WTC11 (cell line): ENCODE measurements around the gene LYSMD3. TPM values are rescaled to one million over a fixed set of nuclear protein-coding genes. Genes with fewer than 3 reads are reported as not detected.

ENCODE experiments used
- ATAC-seq: fragments of 200-7000 bp; cut with Tn5 transposase; 2 replicates; pipeline ENCODE4 v1.10.0; 2021; ENCODE audit warnings: mild to moderate bottlenecking, moderate library complexity
- CTCF ChIA-PET: fragments of 300-600 bp; sonication (Branson Sonifier 250); formaldehyde crosslinking; loops from one replicate; lab custom pipeline; 2021; ENCODE audit warnings: antibody characterized with exemption; lab: Charles Lee
- POLR2A ChIA-PET: fragments of 350-600 bp; sonication (Branson Sonifier 250); formaldehyde crosslinking; loops from one replicate; lab custom pipeline; 2021; ENCODE audit warnings: antibody characterized with exemption; lab: Charles Lee
- DNase-seq: peaks from one replicate; pipeline ENCODE4 v3.0.0; 2021; ENCODE audit warnings: low spot score
- H3K27ac Mint-ChIP-seq: 2 replicates; pipeline ENCODE4 v1.8.0; 2021; ENCODE audit warnings: mixed read lengths
- H3K27me3 Mint-ChIP-seq: 2 replicates; pipeline ENCODE4 v1.8.0; 2021; ENCODE audit warnings: low read depth, mild to moderate bottlenecking, moderate library complexity, mixed read lengths
- H3K36me3 Mint-ChIP-seq: 2 replicates; pipeline ENCODE4 v1.8.0; 2021; ENCODE audit warnings: mixed read lengths
- H3K4me1 Mint-ChIP-seq: 2 replicates; pipeline ENCODE4 v1.8.0; 2022; ENCODE audit warnings: mixed read lengths
- H3K4me3 Mint-ChIP-seq: 2 replicates; pipeline ENCODE4 v1.8.0; 2021; ENCODE audit warnings: mild to moderate bottlenecking, moderate library complexity, mixed read lengths
- H3K9me3 Mint-ChIP-seq: 2 replicates; pipeline ENCODE4 v1.8.0; 2021; ENCODE audit warnings: mixed read lengths
- ATF3 ChIP-seq: sonication (generic); formaldehyde crosslinking; conservative IDR thresholded peaks from 2 replicates; pipeline ENCODE4 v1.8.1; 2022; ENCODE audit warnings: mild to moderate bottlenecking, missing genetic modification reagents
- CREB1 ChIP-seq: sonication (generic); formaldehyde crosslinking; IDR thresholded peaks from 2 replicates; pipeline ENCODE4 v1.8.0; 2023; ENCODE audit warnings: mild to moderate bottlenecking, missing genetic modification reagents
- EMX1 ChIP-seq: fragments of 250-450 bp; sonication (Bioruptor Pico); IDR thresholded peaks from 2 replicates; pipeline ENCODE4 v1.8.0; 2021; ENCODE audit warnings: mild to moderate bottlenecking
- FOXJ3 ChIP-seq: sonication (generic); formaldehyde crosslinking; IDR thresholded peaks from 2 replicates; pipeline ENCODE4 v1.9.0; 2021; ENCODE audit warnings: missing genetic modification reagents, mild to moderate bottlenecking, borderline replicate concordance
- FOXP4 ChIP-seq: sonication (generic); formaldehyde crosslinking; IDR thresholded peaks from 2 replicates; pipeline ENCODE4 v1.8.0; 2022; ENCODE audit warnings: mild to moderate bottlenecking, missing genetic modification reagents
- GABPB1 ChIP-seq: sonication (generic); formaldehyde crosslinking; IDR thresholded peaks from 2 replicates; pipeline ENCODE4 v1.8.1; 2023; ENCODE audit warnings: mild to moderate bottlenecking, missing genetic modification reagents
- HMGXB4 ChIP-seq: sonication (generic); formaldehyde crosslinking; IDR thresholded peaks from 2 replicates; pipeline ENCODE4 v1.8.1; 2023; ENCODE audit warnings: mild to moderate bottlenecking, moderate library complexity, missing genetic modification reagents
- IRF2 ChIP-seq: sonication (generic); formaldehyde crosslinking; IDR thresholded peaks from 2 replicates; pipeline ENCODE4 v1.8.0; 2022; ENCODE audit warnings: low read depth, missing genetic modification reagents, borderline replicate concordance
- KAT7 ChIP-seq: sonication (generic); formaldehyde crosslinking; IDR thresholded peaks from 2 replicates; pipeline ENCODE4 v1.8.1; 2023; ENCODE audit warnings: missing genetic modification reagents, mild to moderate bottlenecking, borderline replicate concordance
- MXD4 ChIP-seq: fragments of 250-450 bp; sonication (Bioruptor Pico); IDR thresholded peaks from 2 replicates; pipeline ENCODE4 v1.8.0; 2021; ENCODE audit warnings: mild to moderate bottlenecking, moderate library complexity, borderline replicate concordance
- MYBL2 ChIP-seq: sonication (generic); formaldehyde crosslinking; IDR thresholded peaks from 2 replicates; pipeline ENCODE4 v1.8.1; 2023; ENCODE audit warnings: mild to moderate bottlenecking, moderate library complexity, missing genetic modification reagents
- NR1H2 ChIP-seq: sonication (generic); formaldehyde crosslinking; IDR thresholded peaks from 2 replicates; pipeline ENCODE4 v1.9.0; 2021; ENCODE audit warnings: mild to moderate bottlenecking, moderate library complexity, missing genetic modification reagents
- OVOL2 ChIP-seq: fragments of 250-450 bp; sonication (Bioruptor Pico); IDR thresholded peaks from 2 replicates; pipeline ENCODE4 v1.9.0; 2021; ENCODE audit warnings: mild to moderate bottlenecking, borderline replicate concordance
- PRDM15 ChIP-seq: sonication (generic); formaldehyde crosslinking; IDR thresholded peaks from 2 replicates; pipeline ENCODE4 v1.8.0; 2022; ENCODE audit warnings: missing genetic modification reagents
- STAT6 ChIP-seq: sonication (generic); formaldehyde crosslinking; conservative IDR thresholded peaks from 2 replicates; pipeline ENCODE4 v1.8.1; 2023; ENCODE audit warnings: mild to moderate bottlenecking, low read depth, missing genetic modification reagents, moderate library complexity
- TCF7 ChIP-seq: sonication (generic); formaldehyde crosslinking; IDR thresholded peaks from 2 replicates; pipeline ENCODE4 v1.8.0; 2022; ENCODE audit warnings: mild to moderate bottlenecking, low read depth, missing genetic modification reagents, moderate library complexity
- ZNF121 ChIP-seq: sonication (generic); formaldehyde crosslinking; IDR thresholded peaks from 2 replicates; pipeline ENCODE4 v1.8.0; 2023; ENCODE audit warnings: missing genetic modification reagents
- ZNF219 ChIP-seq: sonication (generic); formaldehyde crosslinking; IDR thresholded peaks from 2 replicates; pipeline ENCODE4 v1.8.0; 2023; ENCODE audit warnings: missing genetic modification reagents, mild to moderate bottlenecking, borderline replicate concordance
- ZNF416 ChIP-seq: fragments of 250-450 bp; sonication (Bioruptor Pico); IDR thresholded peaks from 2 replicates; pipeline ENCODE4 v1.9.0; 2021; ENCODE audit warnings: mild to moderate bottlenecking, inconsistent platforms
- ZNF425 ChIP-seq: fragments of 250-450 bp; sonication (Bioruptor Pico); conservative IDR thresholded peaks from 2 replicates; pipeline ENCODE4 v1.9.0; 2021; ENCODE audit warnings: mild to moderate bottlenecking
- ZNF671 ChIP-seq: fragments of 250-450 bp; sonication (Bioruptor Pico); IDR thresholded peaks from 2 replicates; pipeline ENCODE4 v1.8.0; 2021; ENCODE audit warnings: mild to moderate bottlenecking
- total RNA-seq: library from RNA; stranded (reverse); gene quantifications from 3 replicates; pipeline ENCODE4 v1.2.3, GENCODE V29; 2021

Gene LYSMD3
- total RNA-seq, 1 experiment from 2014 or later = 15.8 TPM

GRCh38 chr5:90570034-90570433 lies 40.6 kb upstream of the LYSMD3 start (continued):
- TF ChIP-seq PRDM15 (CRISPR knock-in tag) (no peak), GABPB1 (CRISPR knock-in tag) (no peak)

- Mint-ChIP-seq H3K27ac (no peak overlapping the region), H3K9me3 (peaks cover 32% of the 10 kb centered on the region), H3K27me3 (no peaks in the 10 kb centered on the region), H3K4me1 (peaks cover 67% of the 10 kb centered on the region), H3K4me3 (no peak overlapping the region), H3K36me3 (peaks cover 32% of the 10 kb centered on the region)
- ChIA-PET CTCF (no interaction called here), POLR2A (no interaction called here)
- no peak for ATAC-seq
- DNase-seq = no peak
- no peak for TF ChIP-seq FOXP4 (CRISPR knock-in tag)
- no peak for TF ChIP-seq ZNF416 (CRISPR knock-in tag)
- TF ChIP-seq ZNF121 (CRISPR knock-in tag) = no peak
- TF ChIP-seq ATF3 = no peak
- no peak for TF ChIP-seq MXD4 (CRISPR knock-in tag)
- TF ChIP-seq ZNF425 (CRISPR knock-in tag) = no peak
- TF ChIP-seq ZNF671 (CRISPR knock-in tag) = no peak
- TF ChIP-seq STAT6 (CRISPR knock-in tag) = no peak
- TF ChIP-seq TCF7 (CRISPR knock-in tag) = no peak
- TF ChIP-seq IRF2 (CRISPR knock-in tag) = no peak
- no peak for TF ChIP-seq FOXJ3 (CRISPR knock-in tag)
- no peak for TF ChIP-seq HMGXB4 (CRISPR knock-in tag)
- no peak for TF ChIP-seq EMX1
- TF ChIP-seq NR1H2 (CRISPR knock-in tag) = no peak
- no peak for TF ChIP-seq CREB1
- TF ChIP-seq OVOL2 (CRISPR knock-in tag) = no peak
- no peak for TF ChIP-seq MYBL2 (CRISPR knock-in tag)
- no peak for TF ChIP-seq KAT7 (CRISPR knock-in tag)
- no peak for TF ChIP-seq ZNF219 (CRISPR knock-in tag)
These were observed 39.7 kb upstream of the LYSMD3 start for GRCh38 chr5:90569084-90569483.
